COLO668 (cell line): ENCODE results near the gene SST.
"Not testable (repeated sequence)": the region's sequence is repeated elsewhere in the genome, so short reads cannot be mapped to it uniquely, and the experiment has no call there.

Experiments
- DNase-seq: peaks from one replicate; lab custom pipeline; 2025; ENCODE audit not compliant: unreplicated experiment; lab: John Stamatoyannopoulos, UW

SST gene

GRCh38 chr3:187684880-187685279, 14.7 kb upstream of the SST start:
- no peak for DNase-seq

GRCh38 chr3:187684444-187684843, 14.2 kb upstream of the SST start:
- no peak for DNase-seq

- DNase-seq: not testable (repeated sequence)
Measured at GRCh38 chr3:187681756-187682155, 11.6 kb upstream of the SST start.

- DNase-seq: peak; percentile 57
Measured at GRCh38 chr3:187679638-187680396, 9.6 kb upstream of the SST start.

GRCh38 chr3:187678726-187679268, 8.6 kb upstream of the SST start:
- DNase-seq: peak; percentile 37

GRCh38 chr3:187677604-187678003, 7.4 kb upstream of the SST start:
- DNase-seq: no peak

- DNase-seq: no peak
Measured at GRCh38 chr3:187673012-187673411, 2.8 kb upstream of the SST start.

GRCh38 chr3:187667526-187667925, 2.7 kb downstream of the SST start:
- DNase-seq: no peak

- no peak for DNase-seq
Measured at GRCh38 chr3:187665764-187666402, 4.3 kb downstream of the SST start.

GRCh38 chr3:187665010-187665409, 5.2 kb downstream of the SST start:
- DNase-seq: no peak

- DNase-seq: no peak
Measured at GRCh38 chr3:187662848-187663409, 7.3 kb downstream of the SST start.

GRCh38 chr3:187661267-187661666, 8.9 kb downstream of the SST start:
- DNase-seq: no peak

- no peak for DNase-seq
Measured at GRCh38 chr3:187651282-187651681, 18.9 kb downstream of the SST start.

- no peak for DNase-seq
Measured at GRCh38 chr3:187648177-187648576, 22.0 kb downstream of the SST start.

- no peak for DNase-seq
Measured at GRCh38 chr3:187646906-187647660, 23.1 kb downstream of the SST start.

- DNase-seq: not testable (repeated sequence)
Measured at GRCh38 chr3:187645379-187645778, 24.8 kb downstream of the SST start.

- no peak for DNase-seq
Measured at GRCh38 chr3:187642861-187643260, 27.3 kb downstream of the SST start.

GRCh38 chr3:187641320-187642016, 28.7 kb downstream of the SST start:
- DNase-seq: no peak

GRCh38 chr3:187640569-187641059, 29.6 kb downstream of the SST start:
- no peak for DNase-seq

GRCh38 chr3:187639927-187640568, 30.1 kb downstream of the SST start:
- DNase-seq: no peak
